GM12891 (cell line): ENCODE data around the gene ZNF511.
A peak's percentile ranks its signal among the peaks of the same experiment; 100 is the strongest.

Experiments used
- DNase-seq: peaks from one replicate; pipeline ENCODE4 v3.0.0; 2011; ENCODE audit warnings: low spot score; ENCODE audit not compliant: insufficient read length
- FAIRE-seq: peaks from 2 replicates; lab custom pipeline; 2011; peaks lifted over from hg19 to GRCh38; lab: Jason Lieb, UNC
- PAX5 ChIP-seq: IDR thresholded peaks from 2 replicates; pipeline ENCODE4 v1.6.1; 2011; ENCODE audit warnings: low read length, moderate library complexity, mild to moderate bottlenecking; ENCODE audit not compliant: insufficient read depth, severe bottlenecking
- POLR2A ChIP-seq: IDR thresholded peaks from 2 replicates; pipeline ENCODE4 v1.6.1; 2011; ENCODE audit warnings: low read depth, low read length, control low read depth
- POLR2AphosphoS5 ChIP-seq: IDR thresholded peaks from 2 replicates; pipeline ENCODE4 v1.6.1; 2011; ENCODE audit warnings: low read depth, low read length, control low read depth
- POU2F2 ChIP-seq: IDR thresholded peaks from 2 replicates; pipeline ENCODE4 v1.6.1; 2011; ENCODE audit warnings: low read depth, mild to moderate bottlenecking, control low read depth, low read length, moderate library complexity
- SPI1 ChIP-seq: IDR thresholded peaks from 2 replicates; pipeline ENCODE4 v1.6.1; 2011; ENCODE audit warnings: low read depth, low read length, control low read depth
- TAF1 ChIP-seq: IDR thresholded peaks from 2 replicates; pipeline ENCODE4 v1.6.1; 2011; ENCODE audit warnings: low read depth, low read length, control low read depth

Gene ZNF511

DNA sequence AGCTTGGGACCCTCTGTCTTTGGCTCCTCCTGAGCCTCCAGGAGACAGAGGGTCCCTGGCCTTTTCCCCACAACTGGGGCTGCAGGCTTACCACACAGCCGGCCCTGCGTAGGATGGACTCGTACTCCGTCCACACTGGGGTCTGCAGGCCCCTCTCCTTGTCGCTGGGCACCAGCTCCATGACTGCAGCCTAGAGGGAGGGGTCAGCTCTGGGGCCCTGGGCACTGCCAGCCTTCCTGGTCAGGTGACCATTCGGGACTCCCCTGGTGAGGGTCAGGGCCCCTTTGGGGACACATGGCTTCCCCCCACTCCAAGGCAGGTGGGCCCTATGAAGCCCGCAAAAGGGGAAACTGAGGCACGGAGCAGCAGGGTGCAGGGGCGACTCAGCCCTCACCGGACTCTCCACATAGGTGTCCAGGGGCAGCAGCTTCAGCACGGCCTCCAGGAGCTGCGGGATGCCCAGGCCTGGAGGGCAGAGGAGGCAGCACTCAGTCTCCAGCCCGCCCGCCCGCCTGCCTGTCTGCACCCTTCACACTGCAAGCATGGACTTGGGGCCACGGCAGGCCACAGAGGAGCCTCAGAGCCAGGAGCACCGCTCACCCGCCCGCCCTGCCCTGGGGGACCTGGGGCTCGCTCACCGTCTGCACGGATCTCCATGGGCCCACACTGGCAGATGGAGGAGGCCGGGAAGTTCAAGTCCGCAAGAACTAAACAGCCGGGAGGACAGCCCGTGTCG, 48.0 kb downstream of the ZNF511 start:
- no peak for DNase-seq
- FAIRE-seq, result no peak
- no peak for TF ChIP-seq SPI1
- no peak for TF ChIP-seq PAX5
- no peak for TF ChIP-seq TAF1
- TF ChIP-seq POU2F2, result no peak
- TF ChIP-seq POLR2AphosphoS5, result no peak
- TF ChIP-seq POLR2A, result no peak

GRCh38 chr10:133357285-133358161, 48.8 kb downstream of the ZNF511 start, which contains the start of gene FUOM:
TSS of gene FUOM (minus strand) at chr10:133358019. CDS start at chr10:133358007, 12 bp downstream.
- TF ChIP-seq TAF1 (peak; percentile 16; the same call in 1 of the 2 replicates), SPI1 (peak; percentile 83), POLR2A (no peak; the same call in 1 of the 2 replicates), POU2F2 (no peak)
- peak; percentile 98 for DNase-seq
- FAIRE-seq, result peak; percentile 71

GRCh38 chr10:133358162-133358924, 49.6 kb downstream of the ZNF511 start:
- TF ChIP-seq POLR2A (no peak), TAF1 (no peak), POU2F2 (no peak), SPI1 (no peak), PAX5 (no peak), POLR2AphosphoS5 (no peak)
- no peak for FAIRE-seq
- DNase-seq, result no peak

DNA sequence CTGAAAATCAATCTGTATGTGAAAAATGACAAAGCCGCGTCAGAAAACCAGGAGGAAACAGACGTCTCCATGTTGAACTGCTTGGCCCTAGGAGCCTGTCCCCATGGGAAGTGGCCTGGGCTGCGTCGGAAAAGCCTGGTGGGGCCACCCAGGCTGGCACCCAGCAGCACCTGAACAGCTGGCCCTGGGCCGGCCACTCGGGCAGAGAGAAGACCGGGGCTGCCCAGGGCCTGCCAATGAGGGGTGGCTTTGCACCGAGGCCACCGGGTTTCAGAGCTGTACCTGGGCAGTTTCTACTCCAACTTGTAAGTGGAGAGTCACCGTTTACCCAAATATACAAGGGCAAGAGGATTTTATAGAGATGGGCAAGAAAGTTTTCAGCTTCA, 50.2 kb downstream of the ZNF511 start:
- TF ChIP-seq SPI1 (no peak), PAX5 (no peak), TAF1 (no peak)
- FAIRE-seq (no peak), DNase-seq (no peak)

GRCh38 chr10:133359554-133359971, 50.8 kb downstream of the ZNF511 start:
- FAIRE-seq (no peak), DNase-seq (no peak)

DNA sequence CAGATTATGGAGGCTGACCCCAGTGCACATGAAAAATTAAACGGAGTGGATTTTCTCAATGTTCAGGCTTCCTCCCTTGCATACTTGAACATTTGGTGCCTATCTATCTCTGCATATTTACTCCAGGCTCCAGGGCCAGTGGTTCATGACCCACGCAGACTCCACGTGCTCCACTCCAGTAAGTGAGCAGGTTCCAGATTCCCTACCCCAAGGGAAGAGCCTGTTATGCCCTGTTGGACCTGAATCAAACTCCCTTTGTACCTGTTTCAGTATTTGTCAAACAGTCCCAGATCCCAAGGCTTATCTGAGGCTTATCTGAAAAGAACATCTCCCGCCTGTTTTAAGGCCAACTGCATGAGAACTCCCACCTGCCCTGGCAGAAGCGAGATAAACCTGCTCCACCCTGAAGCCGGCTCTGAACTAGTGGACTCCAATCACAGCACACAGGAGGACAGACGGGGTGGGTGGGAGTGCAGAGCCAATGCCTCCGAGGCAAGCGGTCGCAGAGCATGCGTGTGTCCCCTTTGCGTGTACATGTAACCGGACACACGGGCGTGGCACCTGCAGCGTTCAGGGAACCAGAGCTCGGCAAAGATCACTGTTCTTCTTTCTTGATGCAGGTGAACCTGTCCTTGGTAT, 51.4 kb downstream of the ZNF511 start:
- TF ChIP-seq POLR2AphosphoS5 (no peak), POU2F2 (no peak)
- DNase-seq, result no peak
- no peak for FAIRE-seq

More at GRCh38 chr10:133359554-133359971, 50.8 kb downstream of the ZNF511 start:
- no peak for TF ChIP-seq POLR2AphosphoS5
- TF ChIP-seq PAX5, result no peak
- TF ChIP-seq POU2F2, result no peak
- no peak for TF ChIP-seq TAF1
- no peak for TF ChIP-seq POLR2A
- no peak for TF ChIP-seq SPI1

- FAIRE-seq (peak; percentile 26), DNase-seq (no peak)
- TF ChIP-seq POLR2A (no peak), POLR2AphosphoS5 (no peak), PAX5 (no peak), TAF1 (no peak), POU2F2 (no peak)
Measured at GRCh38 chr10:133361227-133361626, 52.5 kb downstream of the ZNF511 start.

GRCh38 chr10:133361773-133362441, 53.2 kb downstream of the ZNF511 start:
- 0 out of 2 replicates have a peak, but pooled peaks have one; percentile 13 for TF ChIP-seq POU2F2
- no peak for TF ChIP-seq POLR2AphosphoS5
- TF ChIP-seq POLR2A, result peak; percentile 19; the same call in 1 of the 2 replicates
- TF ChIP-seq TAF1, result no peak
- no peak for TF ChIP-seq SPI1
- TF ChIP-seq PAX5, result no peak
- DNase-seq (no peak), FAIRE-seq (peak; percentile 91)
